Right lobe of liver (tissue), 6 donors: Measurements from ENCODE around the gene EIF3L. TPM values are rescaled to one million over a fixed set of nuclear protein-coding genes. Genes with fewer than 3 reads are reported as not detected.
A peak's percentile ranks its signal among the peaks of the same experiment; 100 is the strongest.

Source experiments
- ATAC-seq, 4 donors: fragments of 200-7000 bp; cut with Tn5 transposase; one replicate each; pipeline ENCODE4 v1.9.1; 2020; ENCODE audit warnings: mild to moderate bottlenecking in 4 of 4, moderate library complexity in 4 of 4
- DNase-seq, 3 donors: peaks; one replicate each; pipeline ENCODE4 v3.0.0-alpha.2; 2020
- H3K27ac ChIP-seq, 3 donors: fragments of 200-600 bp; one replicate each; pipeline ENCODE4 v1.8.0; 2022
- H3K27me3 ChIP-seq, 2 donors: fragments of 200-600 bp; one replicate each; pipeline ENCODE4 v1.8.0; 2022
- H3K36me3 ChIP-seq, 4 donors: fragments of 200-600 bp; sonication (generic) in 1 of 4; one replicate each; pipeline versions ENCODE4 v1.5.1 to v1.8.0; 2017 to 2022; ENCODE audit warnings: control low read depth in 1 of 4
- H3K4me1 ChIP-seq, 4 donors: fragments of 200-600 bp; sonication (generic) in 1 of 4; one replicate each; pipeline versions ENCODE4 v1.5.1 to v1.8.0; 2017 to 2022; ENCODE audit warnings: control low read depth in 1 of 4
- H3K4me3 ChIP-seq, 3 donors: fragments of 200-600 bp; one replicate each; pipeline ENCODE4 v1.8.0; 2022
- H3K9me3 ChIP-seq, 4 donors: fragments of 200-600 bp; sonication (generic) in 1 of 4; one replicate each; pipeline versions ENCODE4 v1.5.1 to v1.8.0; 2017 to 2022; ENCODE audit warnings: control low read depth in 1 of 4
- CTCF ChIP-seq, 4 donors: fragments of 200-600 bp in 3 of 4; fragments of 450-650 bp in 1 of 4; IDR thresholded peaks; one replicate each; pipeline versions ENCODE4 v1.5.1 to v1.8.0; 2016 to 2022; ENCODE audit warnings: antibody characterized with exemption in 4 of 4, mild to moderate bottlenecking in 2 of 4
- POLR2A ChIP-seq: fragments of 450-650 bp; IDR thresholded peaks from one replicate; pipeline ENCODE4 v1.6.1; 2017; ENCODE audit warnings: antibody characterized with exemption, mild to moderate bottlenecking
- WGBS: methylation state at CpG from one replicate; pipeline ENCODE4 v1.1.6; 2018; ENCODE audit warnings: low coverage, low lambda C conversion rate; ENCODE audit not compliant: insufficient coverage; ENCODE audit errors: missing lambda C conversion rate; 5-methylcytosine and 5-hydroxymethylcytosine counted together
- intact Hi-C, 2 donors: fragments of 100-400 bp; cut with DNase I; formaldehyde crosslinking; loops; one replicate each; pipeline versions ENCODE4 v1.11.2 to v1.14.1; 2022
- total RNA-seq, 6 experiments: library from RNA; depleted of rRNA in 2 of 6; stranded (reverse); fragments of >200 nt in 2 of 6; fragmentation: NEBNext Ultra II Directional in 3 of 6; extraction: Animal tissue kit (Norgen Biotek cat#: 25700) in 3 of 6; gene quantifications; one replicate each; pipeline versions ENCODE4 v1.1.0 to v1.2.4, GENCODE V29; 2016 to 2023
- donor health status: DM: no; HTN: yes; CAD: no.
- donor health status: DM: no; HTN: no; CAD: no.
- donor health status: DM: no; HTN: no; CAD: no.
- donor health status: DM: no; HTN: yes; CAD: no.
- donor health status: DM: no; HTN: yes; CAD: no.

The EIF3L gene
- total RNA-seq, 6 experiments from 2014 or later = 117 to 200 (median 164) TPM

GRCh38 chr22:37854946-37855345, 5.7 kb downstream of the EIF3L start:
- DNase-seq (peak in 1 of 3 donors; percentile 66), ATAC-seq (peak; percentile 85 to 92 (median 89))
- H3K27me3 ChIP-seq = no peaks in the 10 kb centered on the region
- peak overlapping the region in 1 of 3 donors; percentile 29 for H3K27ac ChIP-seq
- 23% methylated on average over 2 of the region's 2 CpGs for WGBS
- peaks cover 0 to 48% (median 12%) of the 10 kb centered on the region in 4 donors for H3K4me1 ChIP-seq
- H3K9me3 ChIP-seq = no peaks in the 10 kb centered on the region
- TF ChIP-seq POLR2A (no peak), CTCF (IDR thresholded peaks at IDR 0.05) (no peak)
- no peak overlapping the region for H3K4me3 ChIP-seq
- H3K36me3 ChIP-seq = peaks cover 0 to 72% (median 27%) of the 10 kb centered on the region in 4 donors
- intact Hi-C loops = no loop called here

- intact Hi-C loops = no loop called here
- Histone ChIP-seq H3K4me3 (no peak overlapping the region), H3K9me3 (no peaks in the 10 kb centered on the region), H3K4me1 (peaks cover 0 to 48% (median 12%) of the 10 kb centered on the region in 4 donors), H3K36me3 (peaks cover 0 to 77% (median 30%) of the 10 kb centered on the region in 4 donors), H3K27me3 (no peaks in the 10 kb centered on the region), H3K27ac (peak overlapping the region in 1 of 3 donors; percentile 29)
- peak in 2 of 4 donors; percentile 21 to 62 for ATAC-seq
- no peak for DNase-seq
- 95% methylated on average over 2 of the region's 2 CpGs for WGBS
- TF ChIP-seq CTCF (IDR thresholded peaks at IDR 0.05) (no peak), POLR2A (no peak)
Measured at GRCh38 chr22:37855462-37855861, 6.2 kb downstream of the EIF3L start.

GRCh38 chr22:37860796-37861421, 11.7 kb downstream of the EIF3L start:
- no peaks in the 10 kb centered on the region for H3K9me3 ChIP-seq
- intact Hi-C loops = loop anchor here (5.0 kb wide), 1 partner anchor 44 kb away; no protein-coding TSS in a partner anchor
- 61% methylated on average over 7 of the region's 7 CpGs for WGBS
- DNase-seq (no peak), ATAC-seq (peak in 2 of 4 donors; percentile 4 to 19)
- H3K36me3 ChIP-seq = peaks cover 4 to 87% (median 27%) of the 10 kb centered on the region in 4 donors
- no peak overlapping the region for H3K27ac ChIP-seq
- H3K4me1 ChIP-seq = peaks cover 0 to 61% (median 21%) of the 10 kb centered on the region in 4 donors
- no peak for TF ChIP-seq POLR2A
- no peak for TF ChIP-seq CTCF (IDR thresholded peaks at IDR 0.05)
- H3K27me3 ChIP-seq = no peaks in the 10 kb centered on the region
- no peak overlapping the region for H3K4me3 ChIP-seq

GRCh38 chr22:37862570-37863325, 13.5 kb downstream of the EIF3L start:
- H3K36me3 ChIP-seq = peaks cover 4 to 81% (median 29%) of the 10 kb centered on the region in 4 donors
- intact Hi-C loops = loop anchor here (5.0 kb wide), 1 partner anchor 45 kb away; no protein-coding TSS in a partner anchor
- peak in 1 of 4 donors; percentile 11 for ATAC-seq
- no peak for DNase-seq
- H3K27ac ChIP-seq = no peak overlapping the region
- H3K27me3 ChIP-seq = no peaks in the 10 kb centered on the region
- no peak overlapping the region for H3K4me3 ChIP-seq
- H3K4me1 ChIP-seq = peaks cover 0 to 52% (median 21%) of the 10 kb centered on the region in 4 donors
- 35% methylated on average over 7 of the region's 7 CpGs for WGBS
- no peaks in the 10 kb centered on the region for H3K9me3 ChIP-seq
- TF ChIP-seq CTCF (IDR thresholded peaks at IDR 0.05) (no peak), POLR2A (no peak)
